Heart left ventricle (tissue), 16 donors: ENCODE data around the gene DIDO1. TPM values are rescaled to one million over a fixed set of nuclear protein-coding genes. Genes with fewer than 3 reads are reported as not detected.

Experiments used
- ATAC-seq, 4 donors: fragments of 200-7000 bp; cut with Tn5 transposase; one replicate each; pipeline ENCODE4 v1.9.1; 2020 to 2022; ENCODE audit warnings: moderate library complexity in 4 of 4, mild to moderate bottlenecking in 3 of 4, moderate number of reproducible peaks in 1 of 4
- DNase-seq, 5 donors: peaks; one replicate each; pipeline ENCODE4 v3.0.0-alpha.2; 2020
- H3K27ac ChIP-seq, 12 donors: fragments of 200-600 bp; sonication (generic) in 4 of 12; one replicate each; pipeline versions ENCODE4 v1.5.0 to v1.8.0; 2016 to 2022; ENCODE audit warnings: mild to moderate bottlenecking in 2 of 12
- H3K27me3 ChIP-seq, 9 donors: fragments of 200-600 bp; sonication (generic) in 2 of 9; one replicate each; pipeline versions ENCODE4 v1.5.1 to v1.8.0; 2016 to 2022; ENCODE audit warnings: mild to moderate bottlenecking in 3 of 9
- H3K36me3 ChIP-seq, 9 donors: fragments of 200-600 bp; sonication (generic) in 2 of 9; one replicate each; pipeline versions ENCODE4 v1.5.0 to v1.8.0; 2018 to 2022; ENCODE audit warnings: mild to moderate bottlenecking in 2 of 9
- H3K4me1 ChIP-seq, 12 donors: fragments of 200-600 bp; sonication (generic) in 4 of 12; one replicate each; pipeline versions ENCODE4 v1.5.0 to v1.8.0; 2016 to 2022; ENCODE audit warnings: mild to moderate bottlenecking in 3 of 12
- H3K4me3 ChIP-seq, 12 donors: fragments of 200-600 bp; sonication (generic) in 4 of 12; one replicate each; pipeline versions ENCODE4 v1.5.0 to v1.8.0; 2017 to 2022; ENCODE audit warnings: mild to moderate bottlenecking in 9 of 12, moderate library complexity in 4 of 12
- H3K9me3 ChIP-seq, 12 donors: fragments of 200-600 bp; sonication (generic) in 4 of 12; one replicate each; pipeline versions ENCODE4 v1.5.0 to v1.8.0; 2016 to 2022; ENCODE audit warnings: mild to moderate bottlenecking in 1 of 12
- CTCF ChIP-seq, 12 donors: fragments of 200-600 bp; sonication (generic) in 4 of 12; IDR thresholded peaks; one replicate each; pipeline versions ENCODE4 v1.5.0 to v1.8.0; 2018 to 2022; ENCODE audit warnings: antibody characterized with exemption in 12 of 12, mild to moderate bottlenecking in 5 of 12
- POLR2A ChIP-seq, 2 donors: fragments of 450-650 bp; IDR thresholded peaks; one replicate each; pipeline ENCODE4 v1.6.1; 2017; ENCODE audit warnings: antibody characterized with exemption in 2 of 2, mild to moderate bottlenecking in 2 of 2, moderate library complexity in 2 of 2
- WGBS, 4 donors: extraction: QIAGEN DNeasy Blood & Tissue Kit in 2 of 4; methylation state at CpG; one replicate each; pipeline versions ENCODE4 v1.1.5 to v1.1.7; 2013 to 2018; 5-methylcytosine and 5-hydroxymethylcytosine counted together
- intact Hi-C, 10 donors: fragments of 100-400 bp; cut with DNase I; formaldehyde crosslinking; loops; one replicate each; pipeline versions ENCODE4 v1.11.1 to v1.14.2; 2022
- polyA plus RNA-seq, 2 donors: library from polyadenylated mRNA; stranded (reverse); fragments of 200-250 nt; gene quantifications; one replicate each; pipeline ENCODE4 v1.2.3, GENCODE V29; 2013
- total RNA-seq, 9 donors: library from RNA; depleted of rRNA in 2 of 9; stranded (reverse); fragments of >200 nt in 2 of 9; fragmentation: NEBNext Ultra II Directional in 3 of 9; extraction: Animal tissue kit (Norgen Biotek cat#: 25700) in 3 of 9; gene quantifications; one replicate each; pipeline versions ENCODE4 v1.1.0 to v1.2.4, GENCODE V29; 2016 to 2023
- donor health status: ischemic (EF 13 %, LVEDD 7.1; RV severe dilation, severe dysfunction).
- donor health status: healthy with polysubstance abuse.
- donor health status: DM: no; HTN: yes; CAD: no.
- donor health status: DM: no; HTN: no; CAD: no.
- donor health status: ischemic (EF 25% LVEDD 6.9; RV normal size, moderate dysfunction).
- donor health status: ischemic (EF 25% LVEDD 5.7; RV mildly dilated, moderate dysfunction).
- donor health status: healthy.
- donor health status: DM: yes; HTN: yes; CAD: no.
- donor health status: ischemic (EF 35%, LVEDD 5.7; RV mildly dilated, moderate dysfunction).
- donor health status: nonischemic (EF 11% LVEDD 7.7; RV severe dilation, severe dysfunction).
- donor health status: DM: yes; HTN: yes; CAD: no.
- donor health status: PGD.
- donor health status: ischemic (EF 29% LVEDD 5.4; RV normal size, mild dysfunction).
- donor health status: nonischemic (EF 23%, LVEDD 6.1; RV moderate dilation, normal function).

DIDO1 gene
- total and polyA plus RNA-seq, 11 donors = 16.5 to 46.2 (median 38.4) TPM

GRCh38 chr20:62937268-62938104 is 11.2 kb upstream of the DIDO1 start:
- intact Hi-C loops = loop anchor here in 1 of 10 donors (2.0 kb wide), 1 partner anchor 15 kb away; no protein-coding TSS in a partner anchor
- H3K4me1 ChIP-seq = peaks cover 8 to 70% (median 50%) of the 10 kb centered on the region in 12 donors
- H3K9me3 ChIP-seq = no peaks in the 10 kb centered on the region
- DNase-seq (peak; percentile 97 to 99 (median 98)), ATAC-seq (peak; percentile 95 to 97 (median 96))
- no peaks in the 10 kb centered on the region for H3K27me3 ChIP-seq
- TF ChIP-seq POLR2A (IDR thresholded peaks at IDR 0.05) (peak in 1 of 2 donors; percentile 72), CTCF (IDR thresholded peaks at IDR 0.05) (peak in 1 of 12 donors; percentile 4)
- peaks cover 0 to 37% (median 7%) of the 10 kb centered on the region in 9 donors for H3K36me3 ChIP-seq
- H3K27ac ChIP-seq = peak overlapping the region; percentile 87 to 96 (median 92)
- peak overlapping the region; percentile 63 to 99 (median 94) for H3K4me3 ChIP-seq
- WGBS, 4 donors = 0 to 1% (median 0%) methylated on average over 36 to 92 of the region's 92 CpGs

- H3K4me1 ChIP-seq = peaks cover 8 to 56% (median 42%) of the 10 kb centered on the region in 12 donors
- ATAC-seq = no peak
- no peaks in the 10 kb centered on the region for H3K9me3 ChIP-seq
- no peak for DNase-seq
- TF ChIP-seq POLR2A (IDR thresholded peaks at IDR 0.05) (no peak), CTCF (IDR thresholded peaks at IDR 0.05) (no peak)
- peak overlapping the region in 10 of 12 donors; percentile 74 to 99 (median 94) for H3K4me3 ChIP-seq
- H3K27me3 ChIP-seq = no peaks in the 10 kb centered on the region
- WGBS, 4 donors = 88 to 91% (median 89%) methylated on average over 22 of the region's 22 CpGs
- H3K36me3 ChIP-seq = peaks cover 0 to 22% (median under 1%) of the 10 kb centered on the region in 9 donors
- intact Hi-C loops = no loop called here
- H3K27ac ChIP-seq = no peak overlapping the region
Measured at GRCh38 chr20:62935968-62936585, 9.8 kb upstream of the DIDO1 start.

- peak overlapping the region in 3 of 12 donors; percentile 76 to 97 (median 90) for H3K4me3 ChIP-seq
- H3K27ac ChIP-seq = no peak overlapping the region
- intact Hi-C loops = no loop called here
- DNase-seq = no peak
- no peaks in the 10 kb centered on the region for H3K27me3 ChIP-seq
- ATAC-seq = no peak
- H3K36me3 ChIP-seq = peaks cover 0 to 19% (median 0%) of the 10 kb centered on the region in 9 donors
- TF ChIP-seq CTCF (IDR thresholded peaks at IDR 0.05) (no peak), POLR2A (IDR thresholded peaks at IDR 0.05) (no peak)
- whole genome bisulfite sequencing, 4 donors = 82 to 85% (median 84%) methylated on average over 12 of the region's 12 CpGs
- peaks cover 8 to 57% (median 37%) of the 10 kb centered on the region in 12 donors for H3K4me1 ChIP-seq
- H3K9me3 ChIP-seq = no peaks in the 10 kb centered on the region
Measured at GRCh38 chr20:62935204-62935967, 9.1 kb upstream of the DIDO1 start.
